Ishikawa (cell line): ENCODE measurements around the gene SLC25A26.

ENCODE experiments used
- CEBPB ChIP-seq: IDR thresholded peaks from 2 replicates; pipeline ENCODE4 v1.6.1; 2012
- CREB1 ChIP-seq: IDR thresholded peaks from 2 replicates; pipeline ENCODE4 v1.6.1; 2012; ENCODE audit warnings: low read depth
- EGR1 ChIP-seq: IDR thresholded peaks from 2 replicates; pipeline ENCODE4 v1.6.1; 2012
- EP300 ChIP-seq: IDR thresholded peaks from 2 replicates; pipeline ENCODE4 v1.6.1; 2012; ENCODE audit warnings: borderline replicate concordance
- FOXM1 ChIP-seq: IDR thresholded peaks from 2 replicates; pipeline ENCODE4 v1.6.1; 2012; ENCODE audit warnings: low read depth, borderline replicate concordance
- MAX ChIP-seq: IDR thresholded peaks from 2 replicates; pipeline ENCODE4 v1.6.1; 2012
- NFIC ChIP-seq: IDR thresholded peaks from 2 replicates; pipeline ENCODE4 v1.6.1; 2012
- RAD21 ChIP-seq: IDR thresholded peaks from 2 replicates; pipeline ENCODE4 v1.6.1; 2012; ENCODE audit warnings: low read depth
- REST ChIP-seq: IDR thresholded peaks from 2 replicates; pipeline ENCODE4 v1.6.1; 2012; ENCODE audit warnings: low read depth, mild to moderate bottlenecking
- TAF1 ChIP-seq: IDR thresholded peaks from 2 replicates; pipeline ENCODE4 v1.6.1; 2012; ENCODE audit warnings: low read depth, mild to moderate bottlenecking
- TCF12 ChIP-seq: IDR thresholded peaks from 2 replicates; pipeline ENCODE4 v1.6.1; 2012; ENCODE audit warnings: low read depth
- TEAD4 ChIP-seq: IDR thresholded peaks from 2 replicates; pipeline ENCODE4 v1.6.1; 2012
- YY1 ChIP-seq: IDR thresholded peaks from 2 replicates; pipeline ENCODE4 v1.6.1; 2012; ENCODE audit warnings: low read depth
- ZBTB7A ChIP-seq: IDR thresholded peaks from 2 replicates; pipeline ENCODE4 v1.6.1; 2012; ENCODE audit warnings: low read depth
- TF ChIP-seq, protein P1 (sequence below): IDR thresholded peaks from 2 replicates; pipeline ENCODE4 v1.6.1; 2012

SLC25A26 gene

DNA sequence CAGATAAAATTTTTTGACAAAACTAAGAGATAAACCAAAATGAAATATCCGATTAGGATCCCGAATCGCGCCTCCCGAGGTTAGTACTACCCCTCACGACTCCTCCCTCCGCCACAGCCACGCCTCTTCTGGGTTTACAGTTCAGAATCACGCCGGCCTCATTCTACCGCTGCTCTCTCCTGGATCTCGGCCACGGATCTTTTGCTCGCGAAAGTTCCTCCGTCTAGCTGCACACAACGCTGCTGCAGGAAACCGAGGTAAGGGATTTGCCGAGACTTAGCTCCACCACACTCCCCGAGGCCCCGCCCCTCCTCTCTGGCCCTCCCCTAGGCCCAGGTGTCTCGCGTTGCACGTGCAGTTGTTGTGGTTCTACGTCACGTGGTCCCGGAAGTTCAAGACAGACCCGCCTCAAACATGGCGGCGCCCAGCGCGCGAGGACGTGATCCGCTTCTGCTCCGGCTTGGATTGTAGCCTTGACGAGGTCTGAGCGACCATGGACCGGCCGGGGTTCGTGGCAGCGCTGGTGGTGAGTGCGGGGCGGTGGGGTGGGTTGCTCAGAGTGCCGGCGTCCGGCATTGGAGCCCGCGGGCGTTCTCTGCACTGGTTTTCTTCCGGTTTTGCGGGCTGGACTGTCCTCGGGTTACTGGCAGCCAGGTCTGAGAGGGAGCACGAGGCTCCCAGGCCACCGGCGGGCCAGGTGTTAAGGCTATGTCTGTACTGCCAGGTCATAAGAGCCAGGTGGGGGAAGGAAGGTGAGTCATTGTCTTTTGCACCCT lies at the start of gene SLC25A26:
Gene SLC25A26 (plus strand): TSS at position 400 of the 776 bp plus-strand sequence. CDS start 94 bp downstream, at position 494.
- TF ChIP-seq CREB1 (peak; percentile 82), FOXM1 (no peak), TCF12 (peak; percentile 67), TAF1 (peak; percentile 89), MAX (peak; percentile 99), CEBPB (no peak), TEAD4 (0 out of 2 replicates have a peak, but pooled peaks have one; percentile 2), EGR1 (0 out of 2 replicates have a peak, but pooled peaks have one; percentile 22), NFIC (no peak), YY1 (peak; percentile 99)
- TF ChIP-seq, protein P1, sequence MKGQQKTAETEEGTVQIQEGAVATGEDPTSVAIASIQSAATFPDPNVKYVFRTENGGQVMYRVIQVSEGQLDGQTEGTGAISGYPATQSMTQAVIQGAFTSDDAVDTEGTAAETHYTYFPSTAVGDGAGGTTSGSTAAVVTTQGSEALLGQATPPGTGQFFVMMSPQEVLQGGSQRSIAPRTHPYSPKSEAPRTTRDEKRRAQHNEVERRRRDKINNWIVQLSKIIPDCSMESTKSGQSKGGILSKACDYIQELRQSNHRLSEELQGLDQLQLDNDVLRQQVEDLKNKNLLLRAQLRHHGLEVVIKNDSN: peak; percentile 96

GRCh38 chr3:66172394-66172793 lies 48.4 kb upstream of the SLC25A26 start:
- TF ChIP-seq FOXM1: no peak
- TF ChIP-seq TAF1: no peak
- TF ChIP-seq RAD21: no peak
- no peak for TF ChIP-seq EP300
- no peak for TF ChIP-seq YY1
- TF ChIP-seq NFIC: no peak
- TF ChIP-seq MAX: no peak
- TF ChIP-seq EGR1: no peak
- no peak for TF ChIP-seq CREB1
- TF ChIP-seq, protein P1: no peak
- TF ChIP-seq TCF12: no peak
- TF ChIP-seq ZBTB7A: no peak
- TF ChIP-seq CEBPB: no peak
- no peak for TF ChIP-seq REST
- no peak for TF ChIP-seq TEAD4

GRCh38 chr3:66177026-66177425 lies 43.8 kb upstream of the SLC25A26 start:
- no peak for TF ChIP-seq TEAD4
- no peak for TF ChIP-seq CREB1

- TF ChIP-seq NFIC: no peak
- TF ChIP-seq FOXM1: no peak
These were observed 42.6 kb upstream of the SLC25A26 start for GRCh38 chr3:66178206-66178605.

DNA sequence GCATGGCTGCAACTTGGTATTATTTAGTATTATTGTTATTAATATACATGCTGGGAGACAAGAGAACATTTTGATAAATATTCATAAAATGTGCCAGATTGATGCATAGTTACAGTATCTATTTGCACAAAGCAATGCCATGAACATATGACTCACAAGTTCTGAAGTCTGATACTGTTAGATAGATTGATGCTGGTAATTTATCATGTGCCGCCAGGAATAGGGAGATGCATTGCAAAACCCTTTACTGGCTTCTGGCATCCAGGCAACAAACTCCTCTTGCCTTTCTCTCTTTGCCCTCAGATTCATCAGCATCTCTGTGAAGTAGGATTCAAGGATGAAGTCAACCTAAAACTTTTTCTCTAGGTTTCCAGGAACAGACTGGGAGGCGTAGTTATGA lies 41.0 kb upstream of the SLC25A26 start:
- TF ChIP-seq TEAD4: no peak
- no peak for TF ChIP-seq REST
- no peak for TF ChIP-seq FOXM1
- no peak for TF ChIP-seq CREB1
- no peak for TF ChIP-seq MAX
- TF ChIP-seq, protein P1: no peak
- TF ChIP-seq TAF1: no peak
- TF ChIP-seq NFIC: no peak
- TF ChIP-seq EP300: no peak
- TF ChIP-seq TCF12: no peak
- TF ChIP-seq ZBTB7A: no peak

- no peak for TF ChIP-seq EGR1
- no peak for TF ChIP-seq REST
- no peak for TF ChIP-seq RAD21
- TF ChIP-seq CEBPB: no peak
- no peak for TF ChIP-seq FOXM1
- TF ChIP-seq TEAD4: no peak
- no peak for TF ChIP-seq TAF1
- TF ChIP-seq MAX: no peak
- no peak for TF ChIP-seq CREB1
- TF ChIP-seq EP300: no peak
- TF ChIP-seq, protein P1: no peak
These were observed 39.0 kb upstream of the SLC25A26 start for GRCh38 chr3:66181764-66182163.
